H1 (cell line): ENCODE data around the gene ACSM3. TPM values are rescaled to one million over a fixed set of nuclear protein-coding genes. Genes with fewer than 3 reads are reported as not detected.

Source experiments
- EGR1 ChIP-seq: IDR thresholded peaks from 2 replicates; pipeline ENCODE4 v1.6.1; 2011; ENCODE audit warnings: low read depth, low read length, borderline replicate concordance
- GABPA ChIP-seq: IDR thresholded peaks from 2 replicates; pipeline ENCODE4 v1.6.1; 2011; ENCODE audit warnings: mild to moderate bottlenecking, low read length, moderate library complexity, borderline replicate concordance; ENCODE audit not compliant: insufficient read depth
- SP4 ChIP-seq: IDR thresholded peaks from 2 replicates; pipeline ENCODE4 v1.6.1; 2012; ENCODE audit warnings: low read length, inconsistent platforms
- TCF12 ChIP-seq: IDR thresholded peaks from 2 replicates; pipeline ENCODE4 v1.6.1; 2011; ENCODE audit warnings: low read depth, mild to moderate bottlenecking, low read length
- polyA plus RNA-seq, 7 experiments: library from polyadenylated mRNA; depleted of rRNA in 3 of 7; stranded (reverse) in 5 of 7; unstranded in 2 of 7; fragments of >200 nt in 5 of 7; fragments of 200-250 nt in 2 of 7; gene quantifications; 1 replicate in 5 of 7; 2 replicates in 1 of 7; 4 replicates in 1 of 7; pipeline versions ENCODE4 v1.2.1 to v1.2.3, GENCODE V29; 2011 to 2013; ENCODE audit warnings: missing spikeins in 2 of 7, mixed read lengths in 2 of 7
- total RNA-seq: library from RNA; stranded (reverse); fragmentation: NEBNext Ultra II Directional; extraction: Animal tissue kit (Norgen Biotek cat#: 25700); gene quantifications from 2 replicates; pipeline ENCODE4 v1.2.1, GENCODE V29; 2021
- TF ChIP-seq, protein P1 (sequence below): IDR thresholded peaks from 2 replicates; pipeline ENCODE4 v1.6.1; 2012; ENCODE audit warnings: inconsistent platforms

Gene ACSM3
- total and polyA plus RNA-seq, 2 of the 8 experiments (the other 6 are each of a cell fraction or from before 2014, with no cell fraction given): 5.7 to 6.2 TPM

DNA sequence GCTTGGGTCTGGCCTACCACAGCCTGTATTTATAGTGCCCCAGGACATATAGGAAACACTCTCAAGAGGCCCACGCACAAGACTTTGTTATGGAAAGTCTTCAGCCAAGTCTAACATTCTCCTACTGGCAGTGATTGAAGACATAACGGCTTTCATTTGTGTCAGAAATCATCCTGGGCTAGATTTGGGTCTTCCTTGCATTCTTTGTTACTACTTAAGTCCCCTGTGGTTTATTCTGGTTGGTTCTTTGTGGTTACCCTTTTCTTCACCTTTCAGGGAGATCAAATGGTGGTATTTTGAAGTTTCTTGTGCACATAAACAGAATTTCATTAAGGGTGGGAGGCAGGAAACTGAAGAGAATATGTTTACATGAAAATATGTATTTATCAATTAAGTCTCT lies 80.2 kb downstream of the ACSM3 start (continued):
- TF ChIP-seq GABPA (no peak), TCF12 (no peak), SP4 (no peak), EGR1 (no peak)
- TF ChIP-seq, protein P1, sequence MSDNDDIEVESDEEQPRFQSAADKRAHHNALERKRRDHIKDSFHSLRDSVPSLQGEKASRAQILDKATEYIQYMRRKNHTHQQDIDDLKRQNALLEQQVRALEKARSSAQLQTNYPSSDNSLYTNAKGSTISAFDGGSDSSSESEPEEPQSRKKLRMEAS: no peak
